ACC112 (cell line): Measurements from ENCODE around the gene MAD1L1.
"Not testable (repeated sequence)": the region's sequence is repeated elsewhere in the genome, so short reads cannot be mapped to it uniquely, and the experiment has no call there.

Experiments used
- H2AFZ ChIP-seq: fragments of 200-600 bp; sonication (generic); one replicate; pipeline ENCODE4 v1.6.0; 2017; ENCODE audit warnings: antibody characterized with exemption, low read length; ENCODE audit not compliant: unreplicated experiment
- H3K27ac ChIP-seq: fragments of 200-600 bp; sonication (generic); 2 replicates; pipeline ENCODE4 v1.5.1; 2014; ENCODE audit warnings: low read depth, mild to moderate bottlenecking, antibody characterized with exemption, low read length, moderate library complexity
- H3K27me3 ChIP-seq: fragments of 200-600 bp; sonication (generic); 2 replicates; pipeline ENCODE4 v1.6.1; 2014; ENCODE audit warnings: mild to moderate bottlenecking, antibody characterized with exemption, low read length, moderate library complexity, mixed read lengths; ENCODE audit not compliant: insufficient read depth
- H3K36me3 ChIP-seq: fragments of 200-600 bp; sonication (generic); 2 replicates; pipeline ENCODE4 v1.6.1; 2016; ENCODE audit warnings: mild to moderate bottlenecking, antibody characterized with exemption, low read length, moderate library complexity, mixed read lengths; ENCODE audit not compliant: insufficient read depth
- H3K4me1 ChIP-seq: fragments of 200-600 bp; sonication (generic); one replicate; pipeline ENCODE4 v1.6.1; 2016; ENCODE audit warnings: low read length, mixed read lengths; ENCODE audit not compliant: insufficient read depth, unreplicated experiment, control insufficient read depth
- H3K4me3 ChIP-seq: fragments of 200-600 bp; sonication (generic); 2 replicates; pipeline ENCODE4 v1.5.1; 2014; ENCODE audit warnings: mild to moderate bottlenecking, low read depth, low read length
- H3K79me2 ChIP-seq: fragments of 200-600 bp; sonication (generic); one replicate; pipeline ENCODE4 v1.6.0; 2016; ENCODE audit warnings: low read length; ENCODE audit not compliant: control insufficient read depth, unreplicated experiment, insufficient read depth

MAD1L1 gene

GRCh38 chr7:2059964-2060700, 172.6 kb downstream of the MAD1L1 start:
- no peaks in the 10 kb centered on the region for H3K4me1 ChIP-seq
- H3K36me3 ChIP-seq = 0 out of 2 replicates have a peak, but pooled peaks cover 4% of the 10 kb centered on the region
- H2AFZ ChIP-seq = no peak overlapping the region
- H3K79me2 ChIP-seq = no peaks in the 10 kb centered on the region
- H3K27me3 ChIP-seq = no peaks in the 10 kb centered on the region
- H3K27ac ChIP-seq = no peak overlapping the region
- no peak overlapping the region for H3K4me3 ChIP-seq

GRCh38 chr7:2058246-2058645, 174.5 kb downstream of the MAD1L1 start:
- not testable (repeated sequence) for H3K79me2 ChIP-seq, H3K27ac ChIP-seq, H3K4me3 ChIP-seq

GRCh38 chr7:2055956-2056355, 176.8 kb downstream of the MAD1L1 start:
- Histone ChIP-seq H3K27ac (no peak overlapping the region), H3K4me3 (no peak overlapping the region), H3K79me2 (no peaks in the 10 kb centered on the region), H2AFZ (no peak overlapping the region), H3K27me3 (no peaks in the 10 kb centered on the region), H3K4me1 (no peaks in the 10 kb centered on the region), H3K36me3 (0 out of 2 replicates have a peak, but pooled peaks cover 4% of the 10 kb centered on the region)

More at GRCh38 chr7:2058246-2058645, 174.5 kb downstream of the MAD1L1 start:
- not testable (repeated sequence) for H3K36me3 ChIP-seq, H3K4me1 ChIP-seq, H3K27me3 ChIP-seq, H2AFZ ChIP-seq

GRCh38 chr7:2054927-2055326, 177.8 kb downstream of the MAD1L1 start:
- H2AFZ ChIP-seq = no peak overlapping the region
- no peak overlapping the region for H3K27ac ChIP-seq
- 0 out of 2 replicates have a peak, but pooled peaks cover 1% of the 10 kb centered on the region for H3K36me3 ChIP-seq
- no peaks in the 10 kb centered on the region for H3K4me1 ChIP-seq
- no peak overlapping the region for H3K4me3 ChIP-seq
- no peaks in the 10 kb centered on the region for H3K79me2 ChIP-seq
- H3K27me3 ChIP-seq = no peaks in the 10 kb centered on the region

- Histone ChIP-seq H3K27me3 (no peaks in the 10 kb centered on the region), H3K27ac (no peak overlapping the region), H3K79me2 (no peaks in the 10 kb centered on the region), H3K4me1 (no peaks in the 10 kb centered on the region), H3K4me3 (no peak overlapping the region), H3K36me3 (no peaks in the 10 kb centered on the region), H2AFZ (no peak overlapping the region)
These were observed 179.3 kb downstream of the MAD1L1 start for GRCh38 chr7:2053395-2053794.

- Histone ChIP-seq H2AFZ (no peak overlapping the region), H3K27ac (no peak overlapping the region), H3K4me1 (no peaks in the 10 kb centered on the region), H3K27me3 (no peaks in the 10 kb centered on the region), H3K36me3 (no peaks in the 10 kb centered on the region), H3K4me3 (no peak overlapping the region), H3K79me2 (no peaks in the 10 kb centered on the region)
These were observed 180.1 kb downstream of the MAD1L1 start for GRCh38 chr7:2052657-2053048.

- H3K27ac ChIP-seq = no peak overlapping the region
These were observed 180.8 kb downstream of the MAD1L1 start for GRCh38 chr7:2051707-2052656.

GRCh38 chr7:2050511-2050866, 182.3 kb downstream of the MAD1L1 start:
- Histone ChIP-seq H3K4me1 (no peaks in the 10 kb centered on the region), H2AFZ (no peak overlapping the region), H3K36me3 (no peaks in the 10 kb centered on the region), H3K27me3 (no peaks in the 10 kb centered on the region), H3K4me3 (no peak overlapping the region), H3K79me2 (no peaks in the 10 kb centered on the region), H3K27ac (no peak overlapping the region)

More at GRCh38 chr7:2051707-2052656, 180.8 kb downstream of the MAD1L1 start:
- Histone ChIP-seq H3K79me2 (no peaks in the 10 kb centered on the region), H3K4me3 (no peak overlapping the region), H3K4me1 (no peaks in the 10 kb centered on the region), H3K27me3 (no peaks in the 10 kb centered on the region), H2AFZ (no peak overlapping the region), H3K36me3 (no peaks in the 10 kb centered on the region)

- H3K27me3 ChIP-seq = no peaks in the 10 kb centered on the region
- H3K4me1 ChIP-seq = no peaks in the 10 kb centered on the region
- H3K4me3 ChIP-seq = no peak overlapping the region
- no peak overlapping the region for H3K27ac ChIP-seq
- no peaks in the 10 kb centered on the region for H3K36me3 ChIP-seq
- H2AFZ ChIP-seq = no peak overlapping the region
- no peaks in the 10 kb centered on the region for H3K79me2 ChIP-seq
These were observed 182.8 kb downstream of the MAD1L1 start for GRCh38 chr7:2049782-2050510.

GRCh38 chr7:2049111-2049781, 183.5 kb downstream of the MAD1L1 start:
- Histone ChIP-seq H2AFZ (no peak overlapping the region), H3K4me1 (no peaks in the 10 kb centered on the region), H3K27me3 (no peaks in the 10 kb centered on the region), H3K4me3 (no peak overlapping the region), H3K27ac (no peak overlapping the region), H3K36me3 (no peaks in the 10 kb centered on the region; the same call in 1 of the 2 replicates), H3K79me2 (no peaks in the 10 kb centered on the region)
